Activated CD4-positive, alpha-beta T cell treated with anti-CD3 and anti-CD28 coated beads, Interleukin-2, amount 10 ng/mL, durations not matched to agents 24 days and 14 days (primary cell): ENCODE results near the gene ATAD3A. TPM values are rescaled to one million over a fixed set of nuclear protein-coding genes. Genes with fewer than 3 reads are reported as not detected.

ENCODE experiments used
- DNase-seq: peaks from one replicate; pipeline ENCODE4 v3.0.0; 2022
- H3K27ac Mint-ChIP-seq: one replicate; pipeline ENCODE4 v1.8.0; 2022; ENCODE audit warnings: mild to moderate bottlenecking, mixed read lengths
- H3K27me3 Mint-ChIP-seq: one replicate; pipeline ENCODE4 v1.8.0; 2022; ENCODE audit warnings: mixed read lengths
- H3K36me3 Mint-ChIP-seq: one replicate; pipeline ENCODE4 v1.8.0; 2022; ENCODE audit warnings: low read depth, mild to moderate bottlenecking, mixed read lengths
- H3K4me1 Mint-ChIP-seq: one replicate; pipeline ENCODE4 v1.8.0; 2021; ENCODE audit warnings: mixed read lengths
- H3K4me3 Mint-ChIP-seq: one replicate; pipeline ENCODE4 v1.8.0; 2022; ENCODE audit warnings: mild to moderate bottlenecking, moderate library complexity, mixed read lengths
- H3K9me3 Mint-ChIP-seq: one replicate; pipeline ENCODE4 v1.8.0; 2021; ENCODE audit warnings: mixed read lengths
- intact Hi-C: fragments of 100-400 bp; cut with micrococcal nuclease; formaldehyde crosslinking; loops from one replicate; pipeline ENCODE4 v1.15.1; 2023
- total RNA-seq: library from RNA; stranded (reverse); gene quantifications from 2 replicates; pipeline ENCODE4 v1.2.3, GENCODE V29; 2022

The ATAD3A gene
- total RNA-seq, 1 donor from 2014 or later = 107 TPM

DNA sequence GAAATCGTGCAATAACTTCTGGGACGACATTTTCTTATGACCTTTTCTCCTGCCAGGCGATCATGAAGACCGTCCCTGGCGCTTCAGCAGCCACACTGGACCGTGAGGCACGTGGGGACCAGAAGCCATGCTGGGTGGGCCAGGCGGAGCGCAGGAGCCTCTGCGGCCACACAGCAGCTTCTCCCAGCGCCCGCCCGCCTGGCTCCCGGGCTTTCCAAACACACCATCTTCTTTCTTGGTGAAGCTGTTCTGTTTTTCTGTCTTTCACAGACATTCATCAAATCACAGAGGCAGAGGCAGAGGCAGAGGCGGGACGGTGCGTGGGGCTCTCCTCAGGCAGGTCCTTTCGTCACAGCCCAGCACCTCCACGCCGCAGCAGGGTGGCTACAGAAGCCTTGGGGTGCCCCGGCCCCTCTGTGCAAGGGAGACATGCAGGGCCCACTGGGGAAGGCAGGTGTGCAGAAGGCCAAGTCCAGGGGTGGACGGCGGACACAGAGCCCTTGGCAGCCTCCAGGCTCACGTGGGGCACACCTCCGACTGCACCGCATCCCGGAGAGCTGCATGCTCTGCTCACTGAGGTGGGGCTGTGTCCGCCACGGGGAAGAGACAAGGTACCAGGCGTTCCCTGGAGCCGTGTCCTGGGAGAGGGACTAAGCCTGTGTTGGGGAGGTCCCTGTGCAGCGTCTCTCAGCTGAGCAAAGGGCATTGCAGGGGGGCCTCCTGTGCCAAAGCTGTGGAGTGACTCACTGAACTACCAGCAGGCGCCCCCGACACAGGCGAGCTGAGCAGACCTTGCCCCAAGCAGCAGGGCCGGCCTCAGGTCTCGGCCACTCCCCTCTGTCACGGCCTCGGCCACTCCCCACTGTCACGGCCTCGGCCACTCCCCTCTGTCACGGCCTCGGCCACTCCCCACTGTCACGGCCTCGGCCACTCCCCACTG is 31.1 kb downstream of the ATAD3A start:
- Mint-ChIP-seq H3K27me3 (peaks cover 1% of the 10 kb centered on the region), H3K9me3 (no peaks in the 10 kb centered on the region), H3K4me1 (peaks cover 1% of the 10 kb centered on the region), H3K36me3 (peaks cover 24% of the 10 kb centered on the region), H3K27ac (no peak overlapping the region), H3K4me3 (no peak overlapping the region)
- intact Hi-C loops = no loop called here
- no peak for DNase-seq

- Mint-ChIP-seq H3K4me3 (no peak overlapping the region), H3K9me3 (no peaks in the 10 kb centered on the region), H3K27ac (no peak overlapping the region)
Measured at GRCh38 chr1:1543706-1544099, 31.7 kb downstream of the ATAD3A start.

GRCh38 chr1:1544544-1544943 is 32.6 kb downstream of the ATAD3A start:
- peaks cover 23% of the 10 kb centered on the region for H3K36me3 Mint-ChIP-seq
- H3K9me3 Mint-ChIP-seq = no peaks in the 10 kb centered on the region
- H3K27ac Mint-ChIP-seq = no peak overlapping the region
- intact Hi-C loops = no loop called here
- no peak overlapping the region for H3K4me3 Mint-ChIP-seq
- peaks cover under 1% of the 10 kb centered on the region for H3K27me3 Mint-ChIP-seq
- DNase-seq = no peak
- peaks cover 1% of the 10 kb centered on the region for H3K4me1 Mint-ChIP-seq

More at GRCh38 chr1:1543706-1544099, 31.7 kb downstream of the ATAD3A start:
- Mint-ChIP-seq H3K27me3 (peaks cover 1% of the 10 kb centered on the region), H3K4me1 (peaks cover 1% of the 10 kb centered on the region), H3K36me3 (peaks cover 24% of the 10 kb centered on the region)
- no peak for DNase-seq
- intact Hi-C loops = no loop called here

DNA sequence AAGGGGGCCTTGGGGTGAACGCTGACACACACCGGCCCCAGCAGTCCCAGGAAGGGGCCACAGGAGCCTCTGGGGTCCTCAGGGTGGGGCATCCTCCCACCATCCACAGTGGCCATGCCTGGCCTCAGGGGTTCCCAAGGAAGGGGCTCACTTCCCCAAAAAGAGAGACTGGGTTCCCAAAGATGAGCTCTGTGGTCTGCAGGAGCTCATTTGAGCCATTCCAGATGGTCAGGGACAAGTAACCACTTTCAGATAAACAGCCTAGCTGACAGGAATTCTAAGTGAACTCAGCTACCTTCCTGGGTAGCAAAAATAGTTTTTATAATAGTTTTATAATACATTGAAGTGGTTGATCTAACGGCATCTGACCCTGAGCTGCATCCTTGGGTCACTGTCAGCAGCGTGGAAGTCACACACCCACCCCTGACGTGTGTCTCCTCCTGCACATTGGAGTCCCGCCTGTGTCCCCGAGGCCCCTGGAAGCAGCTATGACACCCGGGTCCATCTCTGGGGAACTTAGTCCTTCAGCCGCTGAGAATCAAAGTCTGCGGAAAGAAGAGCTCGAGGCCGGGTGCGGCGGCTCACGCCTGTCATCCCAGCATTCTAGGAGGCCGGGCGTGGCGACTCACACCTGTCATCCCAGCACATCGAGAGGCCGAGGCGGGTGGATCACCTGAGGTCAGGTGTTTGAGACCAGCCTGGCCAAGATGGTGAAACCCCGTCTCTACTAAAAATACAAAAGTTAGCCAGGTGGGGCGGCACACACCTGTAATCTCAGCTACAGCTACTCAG is 34.2 kb downstream of the ATAD3A start:
- Mint-ChIP-seq H3K9me3 (no peaks in the 10 kb centered on the region), H3K4me1 (peaks cover 1% of the 10 kb centered on the region), H3K4me3 (no peak overlapping the region), H3K36me3 (peaks cover 22% of the 10 kb centered on the region), H3K27ac (no peak overlapping the region), H3K27me3 (no peaks in the 10 kb centered on the region)
- no peak for DNase-seq
- intact Hi-C loops = no loop called here

DNA sequence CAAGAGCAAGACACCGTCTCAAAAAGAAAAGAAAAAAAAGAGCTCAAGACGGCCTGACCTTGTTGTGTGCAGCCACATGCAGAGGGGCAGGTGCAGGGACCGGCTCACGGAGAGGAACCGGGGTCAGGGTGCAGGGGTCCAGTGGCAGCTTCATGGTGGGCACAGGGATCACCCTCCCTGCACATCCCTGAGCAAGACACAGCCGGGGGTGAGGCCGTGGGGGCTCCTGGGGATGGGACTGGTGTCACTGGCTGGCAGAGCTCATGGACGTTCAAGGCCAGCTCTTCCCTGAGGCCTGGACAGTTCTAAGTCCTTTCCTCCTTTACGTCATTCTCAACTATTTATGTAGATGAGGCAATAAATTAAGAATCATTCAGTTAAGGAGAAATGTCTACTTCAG is 35.0 kb downstream of the ATAD3A start:
- Mint-ChIP-seq H3K4me3 (no peak overlapping the region), H3K9me3 (no peaks in the 10 kb centered on the region), H3K4me1 (no peaks in the 10 kb centered on the region), H3K27me3 (no peaks in the 10 kb centered on the region), H3K27ac (no peak overlapping the region), H3K36me3 (peaks cover 16% of the 10 kb centered on the region)
- DNase-seq = no peak
- intact Hi-C loops = no loop called here

DNA sequence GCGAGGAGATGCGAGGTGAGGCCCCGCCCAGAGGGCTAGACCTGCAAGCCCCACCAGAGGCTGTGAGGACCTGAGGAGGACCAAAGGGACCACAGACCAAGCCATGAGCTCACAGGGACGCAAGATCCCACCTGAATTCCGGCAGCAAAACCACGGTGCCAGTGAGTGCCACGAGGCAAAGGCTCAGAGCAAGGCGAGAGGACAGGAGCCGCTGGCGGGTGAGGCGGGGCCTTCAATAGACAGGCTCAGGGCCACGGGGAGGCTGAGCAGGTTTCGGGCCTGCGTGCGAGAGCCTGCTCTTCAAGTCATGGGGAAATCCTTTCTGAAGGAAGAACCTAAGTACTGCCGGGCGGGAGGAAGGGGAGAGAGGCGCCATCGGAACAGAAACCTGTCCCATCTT is 35.5 kb downstream of the ATAD3A start:
- peaks cover 14% of the 10 kb centered on the region for H3K36me3 Mint-ChIP-seq
- intact Hi-C loops = no loop called here
- H3K4me3 Mint-ChIP-seq = no peak overlapping the region
- no peak overlapping the region for H3K27ac Mint-ChIP-seq
- no peaks in the 10 kb centered on the region for H3K27me3 Mint-ChIP-seq
- DNase-seq = no peak
- H3K9me3 Mint-ChIP-seq = no peaks in the 10 kb centered on the region
- no peaks in the 10 kb centered on the region for H3K4me1 Mint-ChIP-seq

DNA sequence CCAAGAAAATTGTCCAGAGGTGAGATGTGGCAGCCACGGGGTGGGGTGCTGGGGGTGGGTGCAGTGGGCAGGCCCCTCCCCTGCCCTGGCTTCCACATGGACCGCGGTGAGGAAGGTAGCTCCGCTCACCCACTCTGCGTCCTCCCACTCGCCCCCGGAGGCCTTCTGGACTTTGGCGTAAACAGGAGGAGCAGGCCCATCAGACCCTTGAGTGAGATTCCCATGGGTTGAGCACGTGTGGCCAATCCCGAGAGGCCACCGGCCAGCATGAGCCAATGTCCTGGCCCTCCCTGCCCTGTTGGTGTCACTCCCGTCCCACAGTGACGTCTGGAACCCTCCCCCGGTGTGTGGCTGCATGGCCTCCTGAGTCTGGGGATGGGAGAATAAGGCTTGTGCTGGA is 36.6 kb downstream of the ATAD3A start:
- Mint-ChIP-seq H3K27ac (no peak overlapping the region), H3K27me3 (no peaks in the 10 kb centered on the region), H3K4me1 (no peaks in the 10 kb centered on the region), H3K9me3 (no peaks in the 10 kb centered on the region), H3K4me3 (no peak overlapping the region), H3K36me3 (peaks cover 7% of the 10 kb centered on the region)
- intact Hi-C loops = no loop called here
- DNase-seq = no peak

GRCh38 chr1:1550087-1550486 is 38.1 kb downstream of the ATAD3A start:
- H3K36me3 Mint-ChIP-seq = peaks cover 4% of the 10 kb centered on the region
- no peaks in the 10 kb centered on the region for H3K27me3 Mint-ChIP-seq
- no peaks in the 10 kb centered on the region for H3K9me3 Mint-ChIP-seq
- no peaks in the 10 kb centered on the region for H3K4me1 Mint-ChIP-seq
- no peak overlapping the region for H3K4me3 Mint-ChIP-seq
- intact Hi-C loops = no loop called here
- no peak for DNase-seq
- H3K27ac Mint-ChIP-seq = no peak overlapping the region

DNA sequence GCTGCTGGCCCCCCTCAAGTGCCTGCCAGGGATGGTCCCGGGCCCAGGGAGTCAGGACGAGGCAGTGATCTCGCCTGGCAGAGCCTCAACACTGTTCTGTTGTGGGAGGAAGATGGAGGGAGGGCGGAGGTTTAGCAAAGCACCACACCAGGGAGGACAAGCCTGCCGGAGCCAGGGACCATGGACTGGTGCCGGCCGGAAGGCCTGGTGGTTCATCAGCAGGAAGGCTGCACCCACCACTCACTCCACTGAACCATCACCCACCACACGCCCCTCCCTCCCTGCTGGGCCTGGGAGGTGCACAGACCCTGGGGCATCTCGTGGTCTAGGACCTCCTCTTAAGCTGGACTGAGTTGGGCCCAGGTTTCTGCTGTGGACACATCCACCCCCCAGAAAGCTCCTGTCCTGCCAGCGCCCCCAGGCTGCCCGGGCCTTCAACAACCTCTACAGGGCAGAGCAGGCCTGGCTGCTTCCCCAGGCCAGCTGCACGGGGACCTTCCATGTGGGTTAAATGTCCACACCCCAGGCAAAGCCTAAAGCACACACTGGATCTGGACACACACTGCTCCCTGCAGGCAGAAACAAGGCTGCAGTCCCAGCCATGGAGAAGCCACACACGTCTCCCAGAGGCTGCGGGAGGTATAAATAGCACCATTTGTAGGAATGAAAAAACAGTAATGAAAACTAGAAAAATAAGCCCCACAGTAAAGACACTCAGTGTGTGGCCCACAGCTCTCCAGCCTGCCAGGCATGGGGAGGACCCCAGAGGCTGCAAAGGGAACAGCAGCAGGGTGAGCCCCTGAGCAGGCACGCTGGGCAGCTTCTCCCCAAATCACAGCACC is 38.9 kb downstream of the ATAD3A start:
- Mint-ChIP-seq H3K27me3 (no peaks in the 10 kb centered on the region), H3K36me3 (peaks cover 2% of the 10 kb centered on the region), H3K4me3 (no peak overlapping the region), H3K4me1 (no peaks in the 10 kb centered on the region), H3K9me3 (no peaks in the 10 kb centered on the region), H3K27ac (no peak overlapping the region)
- intact Hi-C loops = no loop called here
- no peak for DNase-seq

- Mint-ChIP-seq H3K27ac (no peak overlapping the region), H3K9me3 (no peaks in the 10 kb centered on the region), H3K4me1 (no peaks in the 10 kb centered on the region), H3K36me3 (peaks cover 2% of the 10 kb centered on the region), H3K27me3 (no peaks in the 10 kb centered on the region), H3K4me3 (no peak overlapping the region)
- DNase-seq = no peak
- intact Hi-C loops = no loop called here
Measured at GRCh38 chr1:1551524-1552262, 39.7 kb downstream of the ATAD3A start.

GRCh38 chr1:1552263-1552639 is 40.3 kb downstream of the ATAD3A start:
- Mint-ChIP-seq H3K36me3 (peaks cover 2% of the 10 kb centered on the region), H3K4me1 (no peaks in the 10 kb centered on the region), H3K27me3 (no peaks in the 10 kb centered on the region), H3K9me3 (no peaks in the 10 kb centered on the region), H3K4me3 (no peak overlapping the region), H3K27ac (no peak overlapping the region)
- DNase-seq = no peak
- intact Hi-C loops = no loop called here

GRCh38 chr1:1553821-1554494 is 42.0 kb downstream of the ATAD3A start:
- H3K27ac Mint-ChIP-seq = no peak overlapping the region
- no peak overlapping the region for H3K4me3 Mint-ChIP-seq
- intact Hi-C loops = no loop called here

GRCh38 chr1:1554550-1554925 is 42.6 kb downstream of the ATAD3A start:
- intact Hi-C loops = no loop called here
- no peak for DNase-seq
- Mint-ChIP-seq H3K4me3 (no peak overlapping the region), H3K27ac (no peak overlapping the region), H3K36me3 (peaks cover 2% of the 10 kb centered on the region), H3K9me3 (no peaks in the 10 kb centered on the region), H3K27me3 (no peaks in the 10 kb centered on the region), H3K4me1 (peaks cover 2% of the 10 kb centered on the region)

More at GRCh38 chr1:1553821-1554494, 42.0 kb downstream of the ATAD3A start:
- H3K9me3 Mint-ChIP-seq = no peaks in the 10 kb centered on the region
- H3K36me3 Mint-ChIP-seq = peaks cover 2% of the 10 kb centered on the region
- no peak for DNase-seq
- no peaks in the 10 kb centered on the region for H3K27me3 Mint-ChIP-seq
- peaks cover 2% of the 10 kb centered on the region for H3K4me1 Mint-ChIP-seq
